GM12878 (cell line): Measurements from ENCODE around the gene LRIT2. TPM values are rescaled to one million over a fixed set of nuclear protein-coding genes. Genes with fewer than 3 reads are reported as not detected.

Experiments
- BMI1 ChIP-seq: fragments of 450-650 bp; IDR thresholded peaks from 2 replicates; pipeline ENCODE4 v1.6.1; 2016; ENCODE audit warnings: mild to moderate bottlenecking, moderate library complexity, borderline replicate concordance
- CHD2 ChIP-seq: IDR thresholded peaks from 2 replicates; pipeline ENCODE4 v1.6.1; 2011; ENCODE audit warnings: low read depth, low read length, improper control_type of control experiment, borderline replicate concordance
- CREB1 ChIP-seq: IDR thresholded peaks from 2 replicates; pipeline ENCODE4 v1.6.1; 2012; ENCODE audit warnings: low read depth, mild to moderate bottlenecking, inconsistent platforms
- E4F1 ChIP-seq: fragments of 450-650 bp; IDR thresholded peaks from 2 replicates; pipeline ENCODE4 v1.6.1; 2018; ENCODE audit warnings: borderline replicate concordance, mild to moderate bottlenecking; ENCODE audit not compliant: partially characterized antibody
- FOS ChIP-seq: IDR thresholded peaks from 3 replicates; pipeline ENCODE4 v1.6.1; 2011; ENCODE audit warnings: borderline replicate concordance; ENCODE audit not compliant: insufficient read length; ENCODE audit errors: extremely low read depth
- FOXK2 ChIP-seq: fragments of 450-650 bp; IDR thresholded peaks from 2 replicates; pipeline ENCODE4 v1.6.1; 2017; ENCODE audit warnings: mild to moderate bottlenecking, moderate library complexity
- GATAD2B ChIP-seq: fragments of 450-650 bp; conservative IDR thresholded peaks from 2 replicates; pipeline ENCODE4 v1.6.1; 2017; ENCODE audit warnings: low read depth, mild to moderate bottlenecking, moderate library complexity
- MTA2 ChIP-seq: fragments of 450-650 bp; IDR thresholded peaks from 2 replicates; pipeline ENCODE4 v1.6.1; 2016; ENCODE audit warnings: low read depth, mild to moderate bottlenecking, moderate library complexity
- MXI1 ChIP-seq: fragments of 150-350 bp; IDR thresholded peaks from 2 replicates; pipeline ENCODE4 v1.6.1; 2011; ENCODE audit warnings: low read depth, mild to moderate bottlenecking, inconsistent platforms, low read length, improper control_type of control experiment
- NFYA ChIP-seq: IDR thresholded peaks from 2 replicates; pipeline ENCODE4 v1.6.1; 2011; ENCODE audit warnings: low read depth, mild to moderate bottlenecking, low read length, improper control_type of control experiment, borderline replicate concordance
- NFYB ChIP-seq: IDR thresholded peaks from 2 replicates; pipeline ENCODE4 v1.6.1; 2011; ENCODE audit warnings: low read depth, mild to moderate bottlenecking, low read length, improper control_type of control experiment, moderate library complexity; ENCODE audit not compliant: insufficient read depth
- NR2C1 ChIP-seq: fragments of 450-650 bp; IDR thresholded peaks from 2 replicates; pipeline ENCODE4 v1.6.1; 2017; ENCODE audit warnings: antibody characterized with exemption, mild to moderate bottlenecking, moderate library complexity
- NR2F1 ChIP-seq: fragments of 450-650 bp; conservative IDR thresholded peaks from 2 replicates; pipeline ENCODE4 v1.6.1; 2017; ENCODE audit warnings: mild to moderate bottlenecking
- PAX5 ChIP-seq: IDR thresholded peaks from 2 replicates; pipeline ENCODE4 v1.6.1; 2011; ENCODE audit warnings: low read depth, low read length, borderline replicate concordance
- RAD21 ChIP-seq: IDR thresholded peaks from 2 replicates; pipeline ENCODE4 v1.6.1; 2011; ENCODE audit warnings: mild to moderate bottlenecking, low read depth, low read length, moderate library complexity; ENCODE audit not compliant: insufficient read depth
- WRNIP1 ChIP-seq: IDR thresholded peaks from 2 replicates; pipeline ENCODE4 v1.6.1; 2011; ENCODE audit warnings: low read depth, low read length, improper control_type of control experiment, borderline replicate concordance
- YBX1 ChIP-seq: fragments of 450-650 bp; IDR thresholded peaks from 2 replicates; pipeline ENCODE4 v1.6.1; 2016; ENCODE audit warnings: antibody characterized with exemption
- ZBTB33 ChIP-seq: fragments of 450-650 bp; IDR thresholded peaks from 2 replicates; pipeline ENCODE4 v1.6.1; 2017; ENCODE audit warnings: mild to moderate bottlenecking
- ZSCAN29 ChIP-seq: fragments of 450-650 bp; IDR thresholded peaks from 2 replicates; pipeline ENCODE4 v1.6.1; 2017; ENCODE audit warnings: mild to moderate bottlenecking, moderate library complexity
- polyA plus RNA-seq, 11 experiments: library from polyadenylated mRNA; depleted of rRNA in 4 of 11; unstranded in 6 of 11; stranded (reverse) in 5 of 11; fragments of >200 nt; fragmentation: Nextera tagmentation in 4 of 11; fragmentation: Illumina TruSeq in 1 of 11; extraction: Ambion mirVana in 4 of 11; extraction: Trizol in 1 of 11; gene quantifications; 1 replicate in 1 of 11; 2 replicates in 10 of 11; pipeline versions ENCODE4 v1.2.1 to v1.2.3, GENCODE V29; 2011 to 2016; ENCODE audit warnings: inconsistent platforms in 2 of 11, missing spikeins in 2 of 11, low read depth in 1 of 11
- total RNA-seq, 4 experiments: library from RNA; depleted of rRNA in 3 of 4; stranded (reverse); fragments of >200 nt in 3 of 4; fragmentation: Illumina TruSeq in 1 of 4; extraction: Trizol in 1 of 4; gene quantifications; 2 replicates each; pipeline versions ENCODE4 v1.2.1 to v1.2.3, GENCODE V29; 2013 to 2021

Gene LRIT2
- total and polyA plus RNA-seq, 10 of the 15 experiments (the other 5 are each of a cell fraction or from before 2014, with no cell fraction given) = not detected

GRCh38 chr10:84201244-84201606, 24.1 kb downstream of the LRIT2 start (continued):
- TF ChIP-seq FOS = no peak
- TF ChIP-seq MTA2 = no peak
- no peak for TF ChIP-seq GATAD2B
- no peak for TF ChIP-seq WRNIP1
- no peak for TF ChIP-seq NFYB
- TF ChIP-seq ZBTB33 = no peak
- no peak for TF ChIP-seq MXI1
- TF ChIP-seq E4F1 = no peak
- TF ChIP-seq RAD21 = peak; percentile 51
- TF ChIP-seq ZSCAN29 = no peak
- TF ChIP-seq BMI1 = no peak
- peak; percentile 78 for TF ChIP-seq NR2F1
- no peak for TF ChIP-seq PAX5
- TF ChIP-seq FOXK2 = no peak
- 0 out of 2 replicates have a peak, but pooled peaks have one; percentile 23 for TF ChIP-seq NR2C1
- TF ChIP-seq CHD2 = no peak
- no peak for TF ChIP-seq CREB1
- TF ChIP-seq YBX1 = no peak
- no peak for TF ChIP-seq NFYA
